Renal cortical epithelial cell (primary cell): ENCODE measurements around the gene TMEM69. TPM values are rescaled to one million over a fixed set of nuclear protein-coding genes. Genes with fewer than 3 reads are reported as not detected.
A peak's percentile ranks its signal among the peaks of the same experiment; 100 is the strongest.
"Not testable (repeated sequence)": the region's sequence is repeated elsewhere in the genome, so short reads cannot be mapped to it uniquely, and the experiment has no call there.

Experiments
- DNase-seq: peaks from one replicate; pipeline ENCODE4 v3.0.0-alpha.2; 2011; ENCODE audit warnings: low read depth
- total RNA-seq: library from RNA; depleted of rRNA; stranded (reverse); fragments of >200 nt; gene quantifications from 2 replicates; pipeline ENCODE4 v1.2.3, GENCODE V29; 2014

TMEM69 gene, protein sequence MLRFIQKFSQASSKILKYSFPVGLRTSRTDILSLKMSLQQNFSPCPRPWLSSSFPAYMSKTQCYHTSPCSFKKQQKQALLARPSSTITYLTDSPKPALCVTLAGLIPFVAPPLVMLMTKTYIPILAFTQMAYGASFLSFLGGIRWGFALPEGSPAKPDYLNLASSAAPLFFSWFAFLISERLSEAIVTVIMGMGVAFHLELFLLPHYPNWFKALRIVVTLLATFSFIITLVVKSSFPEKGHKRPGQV
- 13.2 and 14.4 TPM in 2 replicates for total RNA-seq

- DNase-seq, result peak; percentile 83
Observed at GRCh38 chr1:45687754-45688740, at the start of gene TMEM69. Gene TMEM69, plus strand, starts transcription at chr1:45688181. Its CDS starts 2,888 bp downstream, at chr1:45691069.

GRCh38 chr1:45640293-45640692, 47.7 kb upstream of the TMEM69 start:
- no peak for DNase-seq

GRCh38 chr1:45643321-45643720, 44.7 kb upstream of the TMEM69 start:
- DNase-seq, result no peak

- peak; percentile 67 for DNase-seq
Observed at GRCh38 chr1:45643978-45644377, 44.0 kb upstream of the TMEM69 start.

- no peak for DNase-seq
Observed at GRCh38 chr1:45644661-45645060, 43.3 kb upstream of the TMEM69 start.

GRCh38 chr1:45647248-45648021, 40.5 kb upstream of the TMEM69 start:
- DNase-seq, result no peak

DNA sequence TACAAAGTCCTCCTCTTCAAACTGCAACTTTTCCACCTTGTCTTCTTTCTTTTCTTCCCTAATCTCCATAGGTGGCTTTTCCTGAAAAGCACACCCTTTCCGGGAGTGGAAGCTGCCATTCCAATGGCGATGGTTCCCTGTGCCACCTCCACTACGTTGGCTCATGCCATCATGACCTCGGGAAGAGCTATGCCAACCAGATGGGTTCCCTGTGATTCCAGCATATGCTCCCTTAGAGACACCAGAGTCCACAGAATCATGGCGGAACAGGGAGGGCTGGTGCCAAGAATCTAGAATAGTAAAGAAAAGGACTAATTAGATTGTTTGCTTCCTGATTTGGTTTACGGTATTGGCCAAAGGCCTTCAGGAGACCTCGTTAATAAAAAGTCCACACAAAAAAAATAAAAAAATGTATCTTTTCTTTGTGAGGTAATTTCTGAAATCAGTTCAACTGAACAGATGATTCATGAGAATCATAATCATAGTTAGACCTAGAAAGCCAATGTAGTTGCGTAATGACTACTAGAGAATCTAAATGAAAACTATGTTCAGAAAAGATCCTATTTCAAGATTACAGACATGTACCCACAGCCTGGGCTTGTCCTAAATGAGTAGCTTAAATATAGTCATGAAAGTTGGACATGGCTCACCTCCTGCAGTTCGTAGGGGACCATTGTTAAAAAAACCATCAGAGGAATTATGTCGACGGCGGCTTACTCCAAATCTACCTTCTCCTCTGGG, 33.3 kb upstream of the TMEM69 start:
- DNase-seq, result no peak

- DNase-seq, result no peak
Observed at GRCh38 chr1:45656573-45657226, 31.3 kb upstream of the TMEM69 start.

- no peak for DNase-seq
Observed at GRCh38 chr1:45658171-45658570, 29.8 kb upstream of the TMEM69 start.

DNA sequence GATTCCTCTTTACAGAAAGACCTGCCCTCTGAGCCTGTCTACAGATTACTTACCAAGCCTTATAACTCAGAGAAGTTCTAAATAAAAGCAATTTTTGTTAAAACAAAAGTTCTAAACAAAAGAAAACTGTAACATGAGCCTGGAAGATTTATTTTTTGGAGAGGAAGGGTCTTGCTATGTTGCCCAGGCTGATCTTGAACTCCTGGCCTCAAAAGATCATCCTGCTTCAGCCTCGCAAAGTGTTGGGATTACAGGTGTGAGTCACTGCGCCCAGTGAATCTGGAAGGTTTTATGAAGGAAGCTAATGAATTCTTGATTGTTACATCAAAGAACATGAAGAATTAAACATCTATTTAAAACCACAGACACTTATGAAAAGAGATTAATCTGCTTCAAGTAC, 28.8 kb upstream of the TMEM69 start:
- DNase-seq, result no peak

GRCh38 chr1:45660336-45660735, 27.6 kb upstream of the TMEM69 start:
- DNase-seq, result no peak

DNA sequence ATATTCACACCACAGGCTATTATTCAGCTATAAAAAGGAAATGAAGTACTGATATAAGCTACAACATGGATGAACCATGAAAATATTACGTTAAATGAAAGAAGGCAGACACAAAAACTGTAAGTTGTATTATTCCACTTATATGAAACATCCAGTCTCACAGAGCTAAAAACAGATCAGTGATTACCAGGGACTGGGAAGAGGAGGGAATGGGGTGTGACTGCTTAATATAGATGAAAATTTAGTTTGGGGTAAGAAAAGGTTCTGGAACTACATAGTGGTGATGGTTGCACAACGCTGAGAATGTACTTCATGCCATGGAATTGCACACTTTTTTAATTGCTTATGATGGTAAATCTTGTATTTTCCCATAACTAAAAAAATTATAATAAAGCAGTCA, 21.1 kb upstream of the TMEM69 start:
- DNase-seq, result no peak

DNA sequence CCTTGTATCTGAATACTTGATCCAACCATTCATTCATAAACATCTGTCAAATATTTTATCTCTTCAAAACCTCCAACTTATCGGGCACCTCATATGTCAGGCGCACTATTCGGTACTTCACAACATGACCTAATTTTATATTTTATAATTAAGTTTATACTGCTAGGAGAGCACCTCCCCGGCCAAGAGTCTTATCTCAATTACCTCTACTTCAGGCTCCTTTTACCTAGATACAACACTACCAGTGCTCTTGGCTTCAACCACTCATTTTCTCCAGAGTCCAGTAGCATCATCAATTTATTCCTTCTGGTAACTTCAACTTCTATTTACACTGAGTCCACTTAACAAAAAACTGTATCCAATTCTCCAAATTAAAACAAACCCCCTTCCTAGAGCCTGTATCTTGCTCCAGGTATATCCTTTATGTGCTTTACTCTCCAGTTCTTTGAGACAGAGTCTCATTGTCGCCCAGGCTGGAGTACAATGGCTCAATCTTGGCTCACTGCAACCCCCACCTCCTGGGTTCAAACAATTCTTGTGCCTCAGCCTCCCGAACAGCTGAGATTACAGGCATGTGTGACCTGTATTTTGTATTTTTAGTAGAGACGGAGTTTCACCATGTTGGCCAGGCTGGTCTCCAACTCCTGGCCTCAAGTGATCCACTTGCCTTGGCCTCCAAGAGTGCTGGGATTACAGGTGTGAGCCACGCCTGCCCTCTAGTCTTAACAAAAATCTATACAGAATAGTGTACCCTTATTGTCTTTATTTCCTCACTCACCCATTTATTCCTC, 20.5 kb upstream of the TMEM69 start:
- DNase-seq, result no peak

DNA sequence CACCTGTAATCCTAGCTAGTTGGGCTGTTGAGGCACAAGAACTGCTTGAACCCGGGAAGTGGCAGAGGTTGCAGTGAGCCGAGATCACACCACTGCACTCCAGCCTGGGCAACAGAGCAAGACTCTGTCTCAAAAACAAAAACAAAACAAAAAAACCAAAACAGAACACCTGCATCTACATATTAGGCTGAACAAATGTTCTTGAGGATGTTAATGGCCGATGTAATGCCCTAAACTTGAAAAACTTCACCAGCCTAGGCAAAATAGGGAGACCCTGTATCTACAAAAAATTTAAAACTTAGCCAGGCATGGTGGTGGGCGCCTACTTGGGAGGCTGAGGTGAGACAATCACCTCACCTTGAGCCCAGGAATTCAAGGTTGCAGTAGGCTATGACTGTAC, 19.5 kb upstream of the TMEM69 start:
- DNase-seq, result no peak

DNA sequence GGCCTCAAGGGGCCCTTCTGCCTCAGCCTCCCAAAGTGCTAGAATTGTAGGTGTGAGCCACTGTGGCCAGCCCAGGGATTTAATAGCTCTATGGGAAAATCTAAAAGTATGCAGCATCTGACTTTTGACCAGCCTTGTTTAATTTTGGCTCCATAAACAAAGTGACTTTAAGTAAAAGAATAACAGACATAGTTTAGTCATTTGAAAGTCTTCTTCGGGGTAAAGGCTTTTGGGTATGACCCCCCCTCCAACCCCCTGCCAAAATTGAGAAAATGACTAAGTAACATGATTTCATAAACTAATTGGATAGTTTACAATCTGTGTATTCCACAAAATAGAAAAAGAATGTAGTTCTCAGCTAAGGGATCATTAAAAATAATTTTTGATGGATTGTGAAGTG, 18.6 kb upstream of the TMEM69 start:
- no peak for DNase-seq

GRCh38 chr1:45669859-45670655, 17.9 kb upstream of the TMEM69 start:
- DNase-seq, result no peak

GRCh38 chr1:45673956-45674355, 14.0 kb upstream of the TMEM69 start:
- no peak for DNase-seq

DNA sequence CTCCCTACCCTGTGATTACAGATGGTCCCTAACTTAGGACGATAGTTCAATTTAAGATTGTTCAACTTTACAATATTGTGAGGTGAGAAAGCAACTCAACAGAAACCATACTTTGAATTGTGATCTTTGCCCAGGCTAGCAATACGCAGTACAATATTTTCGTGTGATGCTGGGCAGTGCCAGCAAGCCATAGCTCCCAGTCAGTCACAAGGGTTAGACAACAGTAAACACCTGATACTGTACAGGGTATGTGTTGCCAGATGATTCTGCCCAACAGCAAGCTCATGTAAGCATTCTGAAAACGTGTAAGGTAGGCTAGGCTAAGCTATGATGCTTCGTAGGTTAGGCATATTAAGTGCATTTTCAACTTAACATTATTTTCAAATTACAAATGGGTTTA, 13.5 kb upstream of the TMEM69 start:
- no peak for DNase-seq

DNA sequence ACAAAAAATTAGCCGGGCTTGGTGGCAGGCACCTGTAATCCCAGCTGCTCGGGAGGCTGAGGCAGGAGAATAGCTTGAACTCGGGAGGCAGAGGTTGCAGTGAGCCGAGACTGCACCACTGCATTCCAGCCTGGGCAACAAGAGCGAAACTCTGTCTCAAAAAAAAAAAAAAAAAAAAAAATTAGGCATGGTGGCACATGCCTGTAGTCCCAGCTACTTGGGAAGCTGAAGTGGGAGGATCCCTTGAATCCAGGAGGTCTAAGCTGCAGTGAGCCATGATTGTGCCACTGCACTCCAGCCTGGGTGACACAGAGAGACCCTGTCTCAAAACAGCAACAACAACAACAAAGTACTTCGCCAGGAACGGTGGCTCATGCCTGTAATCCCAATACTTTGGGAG, 11.4 kb upstream of the TMEM69 start:
- not testable (repeated sequence) for DNase-seq
